Mucosa of descending colon (tissue), 3 donors: Measurements from ENCODE around the gene CA5B. TPM values are rescaled to one million over a fixed set of nuclear protein-coding genes. Genes with fewer than 3 reads are reported as not detected.

Experiments
- ATAC-seq: fragments of 200-7000 bp; cut with Tn5 transposase; one replicate; pipeline ENCODE4 v1.9.1; 2020; ENCODE audit warnings: mild to moderate bottlenecking, moderate library complexity
- DNase-seq, 3 donors: peaks; one replicate each; pipeline ENCODE4 v3.0.0-alpha.2; 2020
- H3K36me3 ChIP-seq: fragments of 200-600 bp; one replicate; pipeline ENCODE4 v1.8.0; 2021; ENCODE audit warnings: low read depth, mild to moderate bottlenecking
- H3K4me1 ChIP-seq: fragments of 200-600 bp; one replicate; pipeline ENCODE4 v1.8.0; 2021; ENCODE audit warnings: low read depth, mild to moderate bottlenecking
- H3K4me3 ChIP-seq: fragments of 200-600 bp; one replicate; pipeline ENCODE4 v1.8.0; 2021; ENCODE audit warnings: mild to moderate bottlenecking
- H3K9me3 ChIP-seq: fragments of 200-600 bp; one replicate; pipeline ENCODE4 v1.8.0; 2021; ENCODE audit warnings: mild to moderate bottlenecking
- intact Hi-C, 2 donors: fragments of 100-400 bp; cut with DNase I in 1 of 2; cut with micrococcal nuclease in 1 of 2; formaldehyde crosslinking; loops; one replicate each; pipeline versions ENCODE4 v1.11.0 to v1.11.1; 2022; cut with DNase I, micrococcal nuclease
- total RNA-seq, 3 donors: library from RNA; stranded (reverse); fragmentation: NEBNext Ultra II Directional in 2 of 3; extraction: Animal tissue kit (Norgen Biotek cat#: 25700) in 2 of 3; gene quantifications; one replicate each; pipeline versions ENCODE4 v1.2.1 to v1.2.4, GENCODE V29; 2021 to 2023
- TF ChIP-seq, protein P1 (sequence below): fragments of 200-600 bp; IDR thresholded peaks from one replicate; pipeline ENCODE4 v1.8.0; 2022; ENCODE audit warnings: antibody characterized with exemption, mild to moderate bottlenecking
- donor health status: DM: no; HTN: no; CAD: no; lungs with moderate emphysema.
- donor health status: DM: no; HTN: no; CAD: no.
- donor health status: DM: no; HTN: yes; CAD: no.

CA5B gene
- total RNA-seq, 3 donors from 2014 or later, result 6.8 to 9.3 (median 7.0) TPM

DNA sequence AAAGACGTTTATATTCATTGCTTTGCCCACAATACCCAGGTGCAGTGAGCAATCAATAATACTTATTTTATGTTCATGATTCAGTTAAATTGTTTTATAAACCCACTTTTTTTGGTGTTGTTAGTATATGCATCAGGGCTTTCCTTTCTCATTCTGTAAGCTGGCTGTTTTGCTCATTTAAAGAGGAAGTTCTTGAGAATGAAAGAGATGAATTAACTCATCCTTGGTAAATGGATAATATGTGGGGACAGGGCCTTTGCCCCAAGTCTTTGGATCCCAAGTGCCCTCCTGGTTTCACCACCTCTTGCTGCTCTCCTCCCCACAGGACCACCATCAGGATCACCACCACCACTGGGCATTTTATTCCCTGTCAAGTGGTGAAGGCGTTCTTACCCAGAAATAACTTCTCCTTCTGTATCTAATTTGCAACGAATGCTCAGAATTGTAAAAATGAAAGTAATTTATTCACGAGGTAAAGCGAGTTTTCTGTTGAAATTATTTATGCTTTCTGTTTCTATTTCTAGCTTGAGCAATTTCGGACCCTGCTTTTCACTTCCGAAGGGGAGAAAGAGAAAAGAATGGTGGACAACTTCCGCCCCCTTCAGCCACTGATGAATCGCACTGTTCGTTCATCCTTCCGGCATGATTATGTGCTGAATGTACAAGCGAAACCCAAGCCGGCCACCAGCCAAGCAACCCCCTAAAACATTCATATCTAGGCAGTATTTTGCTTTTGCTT is 44.1 kb downstream of the CA5B start:
- H3K4me3 ChIP-seq, result no peak overlapping the region
- DNase-seq (peak in 1 of 3 donors; percentile 6), ATAC-seq (peak; percentile 41)
- no peaks in the 10 kb centered on the region for H3K9me3 ChIP-seq
- H3K36me3 ChIP-seq, result no peaks in the 10 kb centered on the region
- no peaks in the 10 kb centered on the region for H3K4me1 ChIP-seq
- intact Hi-C loops, result no loop called here
- TF ChIP-seq, protein P1, sequence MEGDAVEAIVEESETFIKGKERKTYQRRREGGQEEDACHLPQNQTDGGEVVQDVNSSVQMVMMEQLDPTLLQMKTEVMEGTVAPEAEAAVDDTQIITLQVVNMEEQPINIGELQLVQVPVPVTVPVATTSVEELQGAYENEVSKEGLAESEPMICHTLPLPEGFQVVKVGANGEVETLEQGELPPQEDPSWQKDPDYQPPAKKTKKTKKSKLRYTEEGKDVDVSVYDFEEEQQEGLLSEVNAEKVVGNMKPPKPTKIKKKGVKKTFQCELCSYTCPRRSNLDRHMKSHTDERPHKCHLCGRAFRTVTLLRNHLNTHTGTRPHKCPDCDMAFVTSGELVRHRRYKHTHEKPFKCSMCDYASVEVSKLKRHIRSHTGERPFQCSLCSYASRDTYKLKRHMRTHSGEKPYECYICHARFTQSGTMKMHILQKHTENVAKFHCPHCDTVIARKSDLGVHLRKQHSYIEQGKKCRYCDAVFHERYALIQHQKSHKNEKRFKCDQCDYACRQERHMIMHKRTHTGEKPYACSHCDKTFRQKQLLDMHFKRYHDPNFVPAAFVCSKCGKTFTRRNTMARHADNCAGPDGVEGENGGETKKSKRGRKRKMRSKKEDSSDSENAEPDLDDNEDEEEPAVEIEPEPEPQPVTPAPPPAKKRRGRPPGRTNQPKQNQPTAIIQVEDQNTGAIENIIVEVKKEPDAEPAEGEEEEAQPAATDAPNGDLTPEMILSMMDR, result no peak

DNA sequence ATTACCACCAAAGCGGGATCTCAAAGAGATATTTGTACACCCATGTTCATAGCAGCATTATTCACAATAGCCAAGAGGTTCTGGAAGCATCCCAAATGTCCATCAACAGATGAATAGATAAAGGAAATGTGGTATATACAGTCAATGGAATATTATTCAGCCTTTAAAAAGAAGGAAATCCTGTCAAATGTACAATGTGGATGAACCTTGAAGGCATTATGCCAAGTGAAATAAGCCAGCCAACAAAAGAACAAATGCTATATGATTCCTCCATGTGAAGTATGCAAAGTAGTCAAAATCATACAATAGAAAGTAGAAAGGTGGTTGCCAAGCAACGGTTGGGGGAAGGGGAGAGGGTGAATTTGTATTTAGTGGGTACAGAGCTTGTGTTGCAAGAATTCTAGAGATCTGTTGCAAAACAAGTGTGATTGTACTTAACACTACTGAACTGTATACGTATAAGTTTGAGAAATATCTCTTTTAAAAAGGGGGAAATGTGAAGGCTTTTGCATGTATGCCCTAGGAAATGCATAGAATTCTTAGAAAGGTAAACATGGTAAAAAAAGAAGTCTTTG is 47.2 kb downstream of the CA5B start:
- no peaks in the 10 kb centered on the region for H3K4me1 ChIP-seq
- DNase-seq (no peak), ATAC-seq (no peak)
- H3K9me3 ChIP-seq, result no peaks in the 10 kb centered on the region
- TF ChIP-seq, protein P1, result no peak
- H3K36me3 ChIP-seq, result no peaks in the 10 kb centered on the region
- intact Hi-C loops, result no loop called here
- no peak overlapping the region for H3K4me3 ChIP-seq

DNA sequence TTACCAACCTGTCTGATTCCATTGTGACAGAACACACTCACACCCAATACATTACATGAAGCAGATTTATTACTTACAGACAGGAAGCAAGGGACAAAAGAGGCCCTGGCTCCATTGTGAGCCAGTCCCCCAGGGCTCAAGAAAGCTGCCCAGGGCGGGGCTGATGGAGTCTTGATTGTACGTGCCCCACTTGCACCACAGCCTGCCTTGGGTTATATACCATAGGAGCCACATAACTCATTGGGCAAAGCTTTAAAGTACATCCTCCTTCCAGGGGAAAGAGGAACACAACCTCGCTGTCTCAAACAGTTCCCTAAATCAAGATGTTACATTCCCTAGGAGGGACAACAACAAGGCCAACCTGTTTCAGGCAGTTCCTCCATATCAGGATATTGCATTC is 48.8 kb downstream of the CA5B start:
- DNase-seq, result no peak
- no peaks in the 10 kb centered on the region for H3K9me3 ChIP-seq
- H3K36me3 ChIP-seq, result no peaks in the 10 kb centered on the region
- TF ChIP-seq, protein P1, result no peak
- H3K4me3 ChIP-seq, result no peak overlapping the region
- no peak for ATAC-seq
- no peaks in the 10 kb centered on the region for H3K4me1 ChIP-seq
- intact Hi-C loops, result no loop called here

DNA sequence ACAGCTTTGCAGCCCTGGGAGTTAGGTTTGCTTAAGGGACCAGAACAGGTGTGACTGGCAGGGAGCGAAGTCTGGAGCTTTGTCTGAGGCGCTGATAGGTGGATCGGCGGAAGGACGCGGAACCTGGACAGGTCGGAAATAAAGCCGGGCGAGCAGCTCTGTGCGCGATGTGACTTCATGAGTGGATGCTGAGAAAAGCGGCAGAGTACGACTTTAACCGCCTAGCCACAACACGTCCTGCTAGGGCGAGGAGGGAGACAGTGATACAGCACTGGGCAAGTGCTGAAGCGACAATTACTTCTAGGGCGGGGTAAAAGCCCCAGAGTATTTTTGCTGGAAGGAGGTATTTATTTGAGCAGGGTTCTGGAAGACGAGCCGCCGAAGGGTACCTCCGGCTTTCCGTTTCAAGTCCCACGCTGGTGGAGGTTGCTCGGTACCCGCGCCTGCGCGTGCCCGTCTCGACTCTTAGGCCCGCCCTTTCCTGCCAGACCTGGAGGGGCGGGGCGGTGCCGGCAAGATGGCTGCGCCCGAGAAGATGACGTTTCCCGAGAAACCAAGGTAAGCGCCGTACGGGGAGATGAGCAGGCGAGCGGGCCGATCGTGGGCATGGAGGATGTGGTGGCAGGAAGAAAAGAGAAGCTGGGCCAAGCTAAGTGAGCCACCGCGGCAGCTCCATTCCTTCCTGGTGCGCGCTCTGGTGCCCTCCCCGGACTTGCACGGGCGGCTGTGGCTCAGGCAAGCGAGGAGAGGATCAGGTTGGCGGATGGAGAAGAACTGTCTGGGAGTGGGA is 52.1 kb downstream of the CA5B start, which contains the start of gene ZRSR2:
ZRSR2 (plus strand) TSS at position 506 of the 790 bp plus-strand sequence; CDS start at position 518, 12 bp downstream.
- Histone ChIP-seq H3K9me3 (no peaks in the 10 kb centered on the region), H3K36me3 (no peaks in the 10 kb centered on the region), H3K4me3 (peak within 1 kb of the TSS; percentile 32), H3K4me1 (no peaks in the 10 kb centered on the region)
- peak; percentile 97 for ATAC-seq
- TF ChIP-seq, protein P1, result no peak
- intact Hi-C loops, result no loop called here
- peak; percentile 84 to 95 (median 86) for DNase-seq

DNA sequence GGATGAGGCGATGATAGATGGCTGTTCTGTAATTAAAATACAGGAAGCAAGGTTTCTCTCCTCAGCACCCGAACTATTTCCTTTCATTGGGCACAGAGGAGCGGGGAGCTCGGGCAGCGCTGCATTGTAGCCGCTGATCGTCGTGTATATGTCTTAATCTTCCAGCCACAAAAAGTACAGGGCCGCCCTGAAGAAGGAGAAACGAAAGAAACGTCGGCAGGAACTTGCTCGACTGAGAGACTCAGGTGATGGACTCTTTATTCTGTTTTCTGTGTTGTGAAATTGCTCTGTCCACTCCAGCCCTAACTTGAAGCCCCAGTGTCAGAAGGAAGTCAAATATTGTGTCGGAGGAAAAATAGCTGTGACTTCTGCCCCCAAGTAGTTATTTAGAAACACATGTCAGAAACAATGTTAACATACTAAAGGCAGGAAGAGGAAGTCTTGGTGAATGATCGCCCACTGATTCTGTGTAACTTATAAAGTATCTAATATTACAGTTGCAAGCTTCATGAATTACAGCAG is 52.8 kb downstream of the CA5B start:
- TF ChIP-seq, protein P1, result no peak
- intact Hi-C loops, result no loop called here
- H3K9me3 ChIP-seq, result no peaks in the 10 kb centered on the region
- ATAC-seq (no peak), DNase-seq (no peak)
- no peaks in the 10 kb centered on the region for H3K36me3 ChIP-seq
- H3K4me3 ChIP-seq, result peak overlapping the region; percentile 32
- H3K4me1 ChIP-seq, result no peaks in the 10 kb centered on the region
